Hepatocyte (in vitro differentiated cells): ENCODE results near the gene C3orf22. TPM values are rescaled to one million over a fixed set of nuclear protein-coding genes. Genes with fewer than 3 reads are reported as not detected.
A peak's percentile ranks its signal among the peaks of the same experiment; 100 is the strongest.

Experiments used
- DNase-seq: peaks from one replicate; pipeline ENCODE4 v3.0.0-alpha.2; 2016; ENCODE audit warnings: low spot score
- H2AFZ ChIP-seq: fragments of 200-600 bp; sonication (generic); 2 replicates; pipeline ENCODE4 v1.6.0; 2016; ENCODE audit warnings: antibody characterized with exemption, mild to moderate bottlenecking
- H3K27ac ChIP-seq: fragments of 200-600 bp; sonication (generic); 2 replicates; pipeline ENCODE4 v1.5.1; 2016; ENCODE audit warnings: mild to moderate bottlenecking
- H3K27me3 ChIP-seq: fragments of 200-600 bp; sonication (generic); 2 replicates; pipeline ENCODE4 v1.6.1; 2016
- H3K36me3 ChIP-seq: fragments of 200-600 bp; sonication (generic); replicated peaks from 2 replicates; pipeline ENCODE4 v1.5.1; 2016; ENCODE audit warnings: low read depth; ENCODE audit not compliant: insufficient read depth
- H3K4me1 ChIP-seq: fragments of 200-600 bp; sonication (generic); 2 replicates; pipeline ENCODE4 v1.5.1; 2016; ENCODE audit warnings: mild to moderate bottlenecking, moderate library complexity; ENCODE audit not compliant: insufficient read depth
- H3K4me2 ChIP-seq: fragments of 200-600 bp; sonication (generic); 2 replicates; pipeline ENCODE4 v1.6.0; 2016
- H3K4me3 ChIP-seq: fragments of 200-600 bp; sonication (generic); 2 replicates; pipeline ENCODE4 v1.5.1; 2016; ENCODE audit warnings: mild to moderate bottlenecking
- H3K79me2 ChIP-seq: fragments of 200-600 bp; sonication (generic); 2 replicates; pipeline ENCODE4 v1.6.0; 2017; ENCODE audit warnings: mild to moderate bottlenecking
- H3K9me2 ChIP-seq: fragments of 200-600 bp; sonication (generic); replicated peaks from 2 replicates; pipeline ENCODE4 v1.6.0; 2017; ENCODE audit warnings: mild to moderate bottlenecking; ENCODE audit not compliant: insufficient read depth
- H3K9me3 ChIP-seq: fragments of 200-600 bp; sonication (generic); 2 replicates; pipeline ENCODE4 v1.5.1; 2016; ENCODE audit warnings: low read depth, mild to moderate bottlenecking
- H4K20me1 ChIP-seq: fragments of 200-600 bp; sonication (generic); 2 replicates; pipeline ENCODE4 v1.6.0; 2016; ENCODE audit warnings: mild to moderate bottlenecking; ENCODE audit not compliant: insufficient read depth, poor library complexity, severe bottlenecking
- EZH2 ChIP-seq: fragments of 200-600 bp; sonication (generic); IDR thresholded peaks from 2 replicates; pipeline ENCODE4 v1.6.1; 2016; ENCODE audit warnings: antibody characterized with exemption, mild to moderate bottlenecking, borderline replicate concordance
- EZH2phosphoT487 ChIP-seq: fragments of 200-600 bp; sonication (generic); IDR thresholded peaks from one replicate; pipeline ENCODE4 v1.6.1; 2018; ENCODE audit warnings: antibody characterized with exemption, mild to moderate bottlenecking, low read depth, moderate library complexity; ENCODE audit not compliant: unreplicated experiment, severe bottlenecking
- WGBS: methylation state at CpG from one replicate; pipeline ENCODE4 v1.1.6; 2016; ENCODE audit warnings: low lambda C conversion rate; ENCODE audit errors: missing lambda C conversion rate; 5-methylcytosine and 5-hydroxymethylcytosine counted together
- polyA plus RNA-seq: library from polyadenylated mRNA; unstranded; fragments of >200 nt; fragmentation: Nextera tagmentation; extraction: Ambion mirVana; gene quantifications from 2 replicates; pipeline ENCODE4 v1.2.1, GENCODE V29; 2016
- total RNA-seq: library from RNA; depleted of rRNA; stranded (reverse); fragments of >200 nt; gene quantifications from 2 replicates; pipeline ENCODE4 v1.2.3, GENCODE V29; 2014
- TF ChIP-seq, protein P1 (sequence below): fragments of 200-600 bp; sonication (generic); IDR thresholded peaks from 2 replicates; pipeline ENCODE4 v1.5.1; 2016; ENCODE audit warnings: antibody characterized with exemption, mild to moderate bottlenecking; ENCODE audit not compliant: poor library complexity

C3orf22 gene
- total and polyA plus RNA-seq, 2 experiments from 2014 or later: not detected

DNA sequence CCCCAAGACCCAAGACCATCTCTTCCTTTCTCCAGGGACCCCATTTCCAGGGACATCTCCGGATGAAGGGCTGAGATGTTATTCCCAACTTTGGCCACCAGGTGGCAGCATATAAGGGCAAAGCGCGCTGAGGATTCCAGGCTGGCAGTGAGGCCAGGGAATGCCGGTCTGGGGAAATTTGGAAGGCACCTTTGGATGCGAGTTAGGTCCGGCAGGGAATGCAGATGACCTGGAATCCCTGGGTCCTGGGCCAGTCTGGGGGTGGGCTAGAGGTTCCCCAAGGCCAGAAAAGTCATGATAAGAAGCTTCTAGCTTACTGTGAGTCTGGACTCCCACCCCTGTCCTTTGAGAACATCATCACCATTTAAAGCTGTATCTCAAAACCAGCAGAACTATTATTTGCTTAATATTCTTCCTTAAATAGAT, 36.4 kb downstream of the C3orf22 start:
- peak; percentile 78 for DNase-seq
- H3K79me2 ChIP-seq: no peaks in the 10 kb centered on the region
- H3K4me2 ChIP-seq: peak overlapping the region; percentile 34
- 2% methylated on average over 6 of the region's 6 CpGs for WGBS
- no peaks in the 10 kb centered on the region for H3K9me3 ChIP-seq
- H3K4me1 ChIP-seq: peaks cover 20% of the 10 kb centered on the region
- H2AFZ ChIP-seq: no peak overlapping the region
- no peak overlapping the region for H3K4me3 ChIP-seq
- peaks cover 10% of the 10 kb centered on the region for H3K27me3 ChIP-seq
- TF ChIP-seq, protein P1, sequence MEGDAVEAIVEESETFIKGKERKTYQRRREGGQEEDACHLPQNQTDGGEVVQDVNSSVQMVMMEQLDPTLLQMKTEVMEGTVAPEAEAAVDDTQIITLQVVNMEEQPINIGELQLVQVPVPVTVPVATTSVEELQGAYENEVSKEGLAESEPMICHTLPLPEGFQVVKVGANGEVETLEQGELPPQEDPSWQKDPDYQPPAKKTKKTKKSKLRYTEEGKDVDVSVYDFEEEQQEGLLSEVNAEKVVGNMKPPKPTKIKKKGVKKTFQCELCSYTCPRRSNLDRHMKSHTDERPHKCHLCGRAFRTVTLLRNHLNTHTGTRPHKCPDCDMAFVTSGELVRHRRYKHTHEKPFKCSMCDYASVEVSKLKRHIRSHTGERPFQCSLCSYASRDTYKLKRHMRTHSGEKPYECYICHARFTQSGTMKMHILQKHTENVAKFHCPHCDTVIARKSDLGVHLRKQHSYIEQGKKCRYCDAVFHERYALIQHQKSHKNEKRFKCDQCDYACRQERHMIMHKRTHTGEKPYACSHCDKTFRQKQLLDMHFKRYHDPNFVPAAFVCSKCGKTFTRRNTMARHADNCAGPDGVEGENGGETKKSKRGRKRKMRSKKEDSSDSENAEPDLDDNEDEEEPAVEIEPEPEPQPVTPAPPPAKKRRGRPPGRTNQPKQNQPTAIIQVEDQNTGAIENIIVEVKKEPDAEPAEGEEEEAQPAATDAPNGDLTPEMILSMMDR: peak; percentile 88
- TF ChIP-seq EZH2: no peak
- TF ChIP-seq EZH2phosphoT487: no peak
- no peak overlapping the region for H3K27ac ChIP-seq
- H3K36me3 ChIP-seq: no peaks in the 10 kb centered on the region
- H3K9me2 ChIP-seq: no peaks in the 10 kb centered on the region
- H4K20me1 ChIP-seq: no peaks in the 10 kb centered on the region

DNA sequence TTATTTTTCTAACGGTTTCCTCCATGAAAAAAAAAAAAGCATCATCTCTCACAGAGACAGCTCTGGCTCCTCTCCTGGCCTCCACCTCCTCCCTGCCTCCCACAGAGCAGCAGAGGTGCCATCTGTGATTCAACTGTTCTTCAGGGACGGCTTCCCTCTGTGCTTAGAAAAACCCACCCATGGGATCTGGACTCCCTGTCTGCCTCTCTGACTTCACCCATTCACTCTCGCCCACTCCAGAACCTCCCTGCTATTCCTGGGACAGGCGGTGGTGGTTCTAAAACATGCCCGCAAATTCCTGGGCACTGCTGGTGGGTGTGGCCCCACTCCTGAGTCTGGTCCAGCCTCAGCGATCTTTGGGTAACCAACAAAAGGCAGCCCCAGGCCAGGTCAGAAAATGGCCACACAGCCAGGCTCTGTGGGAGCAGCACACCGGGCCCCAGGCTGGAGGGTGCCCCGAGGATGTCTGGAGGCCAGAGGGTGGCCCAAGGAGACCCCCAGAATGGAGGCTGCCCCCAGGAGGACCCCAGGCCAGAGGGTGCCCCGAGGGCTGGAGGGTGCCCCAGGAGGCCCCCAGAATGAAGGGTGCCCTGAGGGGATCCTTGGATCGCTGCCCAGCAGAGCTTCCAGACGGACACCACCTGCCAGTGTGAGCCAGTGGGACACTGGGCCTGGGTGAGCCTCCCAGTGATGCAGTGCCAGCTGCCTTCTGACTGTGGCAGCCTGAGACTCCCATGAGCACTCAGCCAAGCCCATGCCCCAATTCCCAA, 37.4 kb downstream of the C3orf22 start:
- WGBS: 90% methylated on average over 11 of the region's 11 CpGs
- TF ChIP-seq EZH2phosphoT487: no peak
- TF ChIP-seq, protein P1: no peak
- TF ChIP-seq EZH2: no peak
- DNase-seq: no peak

DNA sequence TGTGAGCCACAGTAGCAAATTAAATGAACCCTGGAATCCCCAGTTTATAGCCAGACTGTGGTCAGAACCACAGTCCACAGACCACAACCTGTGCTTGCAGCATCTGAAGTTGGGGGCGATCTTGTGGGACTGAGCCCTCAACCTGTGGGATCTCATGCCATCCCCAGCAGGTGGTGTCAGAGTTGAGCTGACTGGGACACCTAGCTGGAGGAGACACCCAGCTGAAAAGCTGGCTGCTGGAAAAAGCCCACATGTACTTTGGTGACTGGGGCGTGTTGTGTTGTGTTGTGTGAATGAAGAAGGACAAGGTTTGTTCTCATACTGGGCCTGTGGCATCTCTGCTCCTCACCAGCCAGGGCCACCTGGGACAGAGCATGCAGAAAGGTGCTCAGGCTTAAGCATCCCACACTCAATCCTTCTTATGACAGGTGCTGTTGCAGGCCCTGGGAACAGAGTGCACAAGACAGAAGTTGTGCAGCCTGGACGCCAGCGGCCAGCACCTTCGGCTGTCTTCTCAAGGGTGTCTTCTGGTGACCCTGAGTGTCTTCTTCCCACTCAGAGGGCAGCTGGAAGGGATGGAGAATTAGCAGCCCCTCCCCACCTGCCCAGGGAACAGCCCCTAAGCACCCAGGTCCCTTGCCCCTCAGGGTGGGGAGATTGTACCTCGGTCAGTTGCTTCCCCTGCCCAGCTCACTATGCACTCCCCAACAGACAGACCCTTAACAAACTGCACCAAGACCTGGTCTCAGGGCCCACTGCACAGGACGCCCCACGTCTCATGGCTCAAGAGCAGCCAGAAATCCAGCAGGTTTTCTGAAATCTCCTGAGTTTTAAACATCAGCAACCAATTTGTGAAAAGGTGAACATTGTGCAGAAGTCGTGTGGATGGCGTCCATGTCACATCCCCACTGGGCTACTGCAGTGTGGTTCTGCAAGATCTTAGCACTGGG, 39.0 kb downstream of the C3orf22 start:
- DNase-seq: no peak
- WGBS: 88% methylated on average over 10 of the region's 10 CpGs
- H3K27me3 ChIP-seq: peaks cover 10% of the 10 kb centered on the region
- H3K27ac ChIP-seq: no peak overlapping the region
- H2AFZ ChIP-seq: no peak overlapping the region
- H3K9me2 ChIP-seq: no peaks in the 10 kb centered on the region
- no peak overlapping the region for H3K4me3 ChIP-seq
- H3K36me3 ChIP-seq: no peaks in the 10 kb centered on the region
- H4K20me1 ChIP-seq: no peaks in the 10 kb centered on the region
- no peaks in the 10 kb centered on the region for H3K79me2 ChIP-seq
- peaks cover 14% of the 10 kb centered on the region for H3K4me1 ChIP-seq
- no peaks in the 10 kb centered on the region for H3K9me3 ChIP-seq
- TF ChIP-seq, protein P1: no peak
- H3K4me2 ChIP-seq: no peak overlapping the region

More for the DNA sequence above, 37.4 kb downstream of the C3orf22 start:
- H3K9me3 ChIP-seq: no peaks in the 10 kb centered on the region
- no peak overlapping the region for H3K4me3 ChIP-seq
- no peaks in the 10 kb centered on the region for H3K9me2 ChIP-seq
- no peak overlapping the region for H3K4me2 ChIP-seq
- H3K27ac ChIP-seq: no peak overlapping the region
- H3K4me1 ChIP-seq: peaks cover 20% of the 10 kb centered on the region
- no peak overlapping the region for H2AFZ ChIP-seq
- H4K20me1 ChIP-seq: no peaks in the 10 kb centered on the region
- H3K36me3 ChIP-seq: no peaks in the 10 kb centered on the region
- no peaks in the 10 kb centered on the region for H3K79me2 ChIP-seq
- peaks cover 10% of the 10 kb centered on the region for H3K27me3 ChIP-seq
